Epithelial cell of esophagus (primary cell): ENCODE results near the gene WWC1.

Source experiments
- DNase-seq: peaks from one replicate; pipeline ENCODE4 v3.0.0; 2010; ENCODE audit warnings: low read depth
- H3K4me3 ChIP-seq: 2 replicates; pipeline ENCODE4 v1.5.1; 2011; ENCODE audit warnings: mild to moderate bottlenecking, low read length, control low read depth
- CTCF ChIP-seq: IDR thresholded peaks from 2 replicates; pipeline ENCODE4 v1.5.1; 2011; ENCODE audit warnings: low read depth, mild to moderate bottlenecking, low read length, control low read depth, inconsistent platforms; ENCODE audit not compliant: insufficient read depth; ENCODE audit errors: missing control alignments

WWC1 gene

GRCh38 chr5:168360521-168361285, 69.3 kb downstream of the WWC1 start:
- no peak for TF ChIP-seq CTCF
- peak; percentile 68 for DNase-seq
- H3K4me3 ChIP-seq: no peak overlapping the region

GRCh38 chr5:168362097-168362885, 70.8 kb downstream of the WWC1 start:
- no peak for DNase-seq
- no peak for TF ChIP-seq CTCF
- no peak overlapping the region for H3K4me3 ChIP-seq

GRCh38 chr5:168364151-168364661, 72.8 kb downstream of the WWC1 start:
- no peak for TF ChIP-seq CTCF
- no peak overlapping the region for H3K4me3 ChIP-seq
- DNase-seq: peak; percentile 85

GRCh38 chr5:168364750-168365550, 73.5 kb downstream of the WWC1 start:
- H3K4me3 ChIP-seq: peak overlapping the region; percentile 16
- DNase-seq: peak; percentile 81
- TF ChIP-seq CTCF: no peak

GRCh38 chr5:168365581-168366081, 74.2 kb downstream of the WWC1 start:
- TF ChIP-seq CTCF: peak; percentile 75
- DNase-seq: peak; percentile 97
- peak overlapping the region; percentile 16 for H3K4me3 ChIP-seq

GRCh38 chr5:168366116-168366515, 74.7 kb downstream of the WWC1 start:
- no peak for TF ChIP-seq CTCF
- peak overlapping the region; percentile 7 for H3K4me3 ChIP-seq
- DNase-seq: peak; percentile 90
